GM12878 (cell line): ENCODE data around the gene COA3. TPM values are rescaled to one million over a fixed set of nuclear protein-coding genes. Genes with fewer than 3 reads are reported as not detected.

Experiments
- ATAC-seq: fragments of 200-7000 bp; cut with Tn5 transposase; 3 replicates; pipeline ENCODE4 v1.9.1; 2020; ENCODE audit warnings: mild to moderate bottlenecking, moderate library complexity
- BruUV-seq: library from RNA; stranded (reverse); fragments of 400-500 nt; replicated peaks from 2 replicates; lab custom pipeline; 2021; lab: Mats Ljungman, UMichigan
- CTCF ChIA-PET: fragments of 300-600 bp; sonication (Branson Sonifier 250); formaldehyde crosslinking; extraction: SDS; loops from one replicate; lab custom pipeline; 2021; ENCODE audit warnings: inconsistent platforms; lab: Yijun Ruan, JAX
- POLR2A ChIA-PET: fragments of 350-600 bp; formaldehyde crosslinking; extraction: SDS; loops from one replicate; lab custom pipeline; 2021; ENCODE audit warnings: inconsistent platforms; lab: Charles Lee
- RAD21 ChIA-PET: fragments of 300-600 bp; sonication (Branson Sonifier 250); formaldehyde crosslinking; loops from one replicate; lab custom pipeline; 2023; ENCODE audit warnings: antibody characterized with exemption; ENCODE audit not compliant: unreplicated experiment; lab: Charles Lee
- SMC1A ChIA-PET: fragments of 300-600 bp; sonication (Branson Sonifier 250); formaldehyde crosslinking; loops from one replicate; lab custom pipeline; 2023; ENCODE audit not compliant: unreplicated experiment, uncharacterized antibody; lab: Charles Lee
- DNase-seq: peaks from one replicate; pipeline ENCODE4 v3.0.0-alpha.2; 2011; ENCODE audit warnings: low read depth, low spot score
- FAIRE-seq: peaks from 3 replicates; lab custom pipeline; 2011; peaks lifted over from hg19 to GRCh38; lab: Jason Lieb, UNC
- H2AFZ ChIP-seq: 2 replicates; pipeline ENCODE4 v1.6.0; 2011; ENCODE audit warnings: low read depth, low read length, control low read depth; ENCODE audit not compliant: control insufficient read depth
- H3K27ac ChIP-seq: 2 replicates; pipeline ENCODE4 v1.5.1; 2011; ENCODE audit warnings: control low read depth; ENCODE audit not compliant: control insufficient read depth, insufficient read depth
- H3K27me3 ChIP-seq, 2 experiments: replicated peaks in 1 of 2; 2 replicates each; pipeline versions ENCODE4 v1.6.0 to v1.6.1; 2011; ENCODE audit warnings: low read length in 1 of 2; ENCODE audit not compliant: control insufficient read depth in 2 of 2, insufficient read depth in 2 of 2
- H3K36me3 ChIP-seq, 2 experiments: 2 replicates each; pipeline ENCODE4 v1.5.1; 2011; ENCODE audit warnings: low read length in 1 of 2; ENCODE audit not compliant: control insufficient read depth in 2 of 2, insufficient read depth in 2 of 2
- H3K4me1 ChIP-seq: 2 replicates; pipeline ENCODE4 v1.6.1; 2011; ENCODE audit warnings: mild to moderate bottlenecking, low read length, moderate library complexity, mixed read lengths; ENCODE audit not compliant: control insufficient read depth, insufficient read depth
- H3K4me2 ChIP-seq: 2 replicates; pipeline ENCODE4 v1.6.0; 2011; ENCODE audit warnings: control low read depth; ENCODE audit not compliant: control insufficient read depth, insufficient read depth
- H3K4me3 ChIP-seq: fragments of 200-600 bp; sonication (generic); 2 replicates; pipeline ENCODE4 v1.5.1; 2016
- H3K79me2 ChIP-seq: 2 replicates; pipeline ENCODE4 v1.6.0; 2011; ENCODE audit warnings: low read length; ENCODE audit not compliant: control insufficient read depth, insufficient read depth
- H3K9ac ChIP-seq: 2 replicates; pipeline ENCODE4 v1.8.0; 2011; ENCODE audit warnings: low read length, control low read depth, mixed read lengths; ENCODE audit not compliant: control insufficient read depth, insufficient read depth
- H3K9me3 ChIP-seq: replicated peaks from 3 replicates; pipeline ENCODE4 v1.5.1; 2011; ENCODE audit warnings: mild to moderate bottlenecking, low read length; ENCODE audit not compliant: control insufficient read depth, insufficient read depth
- H4K20me1 ChIP-seq: 2 replicates; pipeline ENCODE4 v1.6.0; 2011; ENCODE audit not compliant: control insufficient read depth, insufficient read depth
- BHLHE40 ChIP-seq, 2 experiments: fragments of 450-650 bp in 1 of 2; IDR thresholded peaks; 2 replicates each; pipeline ENCODE4 v1.6.1; 2011 to 2017; ENCODE audit warnings: low read depth in 2 of 2, borderline replicate concordance in 1 of 2, improper control_type of control experiment in 1 of 2, low read length in 1 of 2, mild to moderate bottlenecking in 1 of 2
- BRCA1 ChIP-seq: IDR thresholded peaks from 2 replicates; pipeline ENCODE4 v1.6.1; 2011; ENCODE audit warnings: low read depth, low read length, improper control_type of control experiment
- SIN3A ChIP-seq: IDR thresholded peaks from 2 replicates; pipeline ENCODE4 v1.6.1; 2012; ENCODE audit warnings: low read depth, low read length, improper control_type of control experiment
- SPI1 ChIP-seq: IDR thresholded peaks from 2 replicates; pipeline ENCODE4 v1.6.1; 2011; ENCODE audit warnings: low read depth, mild to moderate bottlenecking, low read length, moderate library complexity, borderline replicate concordance; ENCODE audit not compliant: insufficient read depth
- SREBF2 ChIP-seq: IDR thresholded peaks from 2 replicates; pipeline ENCODE4 v1.6.1; 2012; ENCODE audit warnings: mild to moderate bottlenecking, low read length
- SUPT20H ChIP-seq: IDR thresholded peaks from 2 replicates; pipeline ENCODE4 v1.6.1; 2011; ENCODE audit warnings: low read depth, mild to moderate bottlenecking, low read length, moderate library complexity, borderline replicate concordance; ENCODE audit not compliant: control insufficient read depth
- TCF7 ChIP-seq: IDR thresholded peaks from 2 replicates; pipeline ENCODE4 v1.6.1; 2014; ENCODE audit warnings: antibody characterized with exemption, borderline replicate concordance
- WGBS: methylation state at CpG from one replicate; pipeline ENCODE4 v1.1.6; 2016; ENCODE audit warnings: low lambda C conversion rate; ENCODE audit not compliant: insufficient replicate concordance, insufficient coverage; ENCODE audit errors: missing lambda C conversion rate; 5-methylcytosine and 5-hydroxymethylcytosine counted together
- in situ Hi-C: fragments of 300-500 bp; cut with MboI; formaldehyde crosslinking; loops from 9 replicates; pipeline ENCODE4 v1.14.3; 2018; ENCODE audit warnings: mixed read lengths
- intact Hi-C: fragments of 100-400 bp; cut with micrococcal nuclease; formaldehyde crosslinking; loops from one replicate; pipeline ENCODE4 v1.14.2; 2022; ENCODE audit not compliant: unreplicated experiment
- polyA plus RNA-seq, 11 experiments: library from polyadenylated mRNA; depleted of rRNA in 4 of 11; unstranded in 6 of 11; stranded (reverse) in 5 of 11; fragments of >200 nt; fragmentation: Nextera tagmentation in 4 of 11; fragmentation: Illumina TruSeq in 1 of 11; extraction: Ambion mirVana in 4 of 11; extraction: Trizol in 1 of 11; gene quantifications; 1 replicate in 1 of 11; 2 replicates in 10 of 11; pipeline versions ENCODE4 v1.2.1 to v1.2.3, GENCODE V29; 2011 to 2016; ENCODE audit warnings: inconsistent platforms in 2 of 11, missing spikeins in 2 of 11, low read depth in 1 of 11
- total RNA-seq, 4 experiments: library from RNA; depleted of rRNA in 3 of 4; stranded (reverse); fragments of >200 nt in 3 of 4; fragmentation: Illumina TruSeq in 1 of 4; extraction: Trizol in 1 of 4; gene quantifications; 2 replicates each; pipeline versions ENCODE4 v1.2.1 to v1.2.3, GENCODE V29; 2013 to 2021
- TF ChIP-seq, protein P1 (sequence below): fragments of 450-650 bp; IDR thresholded peaks from 2 replicates; pipeline ENCODE4 v1.6.1; 2017; ENCODE audit warnings: borderline replicate concordance

Gene COA3
- total and polyA plus RNA-seq, 10 of the 15 experiments (the other 5 are each of a cell fraction or from before 2014, with no cell fraction given), result 45.2 to 161 (median 64.6) TPM

DNA sequence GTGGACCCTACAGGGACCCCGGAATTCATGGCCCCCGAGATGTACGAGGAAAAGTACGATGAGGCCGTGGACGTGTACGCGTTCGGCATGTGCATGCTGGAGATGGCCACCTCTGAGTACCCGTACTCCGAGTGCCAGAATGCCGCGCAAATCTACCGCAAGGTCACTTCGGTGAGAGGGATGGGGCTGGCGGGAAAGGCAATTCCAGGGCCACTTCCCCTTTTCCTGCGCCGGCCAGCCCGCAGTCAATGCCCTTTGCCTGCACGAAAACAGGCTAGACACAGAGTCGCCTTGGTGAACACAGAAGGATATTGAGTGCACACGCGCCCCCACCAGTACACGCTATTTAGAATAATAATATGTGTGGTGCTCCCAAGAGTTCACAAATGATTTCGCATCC is 14.1 kb downstream of the COA3 start:
- H3K4me2 ChIP-seq, result 0 out of 2 replicates have a peak overlapping the region, but pooled peaks have one; percentile 9
- no peak overlapping the region for H3K27ac ChIP-seq
- ChIA-PET POLR2A (interaction anchor here (0.5 kb wide), 1 partner anchor 193 kb away, joined by 4 read pairs; no protein-coding TSS in a partner anchor), RAD21 (no interaction called here), SMC1A (no interaction called here), CTCF (no interaction called here)
- H3K4me3 ChIP-seq, result no peak overlapping the region
- DNase-seq (no peak), ATAC-seq (no peak), FAIRE-seq (no peak)
- H4K20me1 ChIP-seq, result no peaks in the 10 kb centered on the region; the same call in 1 of the 2 replicates
- no TSS peak for BruUV-seq
- H3K79me2 ChIP-seq, result no peaks in the 10 kb centered on the region
- TF ChIP-seq BRCA1, result no peak
- TF ChIP-seq TCF7, result no peak
- TF ChIP-seq, protein P1, sequence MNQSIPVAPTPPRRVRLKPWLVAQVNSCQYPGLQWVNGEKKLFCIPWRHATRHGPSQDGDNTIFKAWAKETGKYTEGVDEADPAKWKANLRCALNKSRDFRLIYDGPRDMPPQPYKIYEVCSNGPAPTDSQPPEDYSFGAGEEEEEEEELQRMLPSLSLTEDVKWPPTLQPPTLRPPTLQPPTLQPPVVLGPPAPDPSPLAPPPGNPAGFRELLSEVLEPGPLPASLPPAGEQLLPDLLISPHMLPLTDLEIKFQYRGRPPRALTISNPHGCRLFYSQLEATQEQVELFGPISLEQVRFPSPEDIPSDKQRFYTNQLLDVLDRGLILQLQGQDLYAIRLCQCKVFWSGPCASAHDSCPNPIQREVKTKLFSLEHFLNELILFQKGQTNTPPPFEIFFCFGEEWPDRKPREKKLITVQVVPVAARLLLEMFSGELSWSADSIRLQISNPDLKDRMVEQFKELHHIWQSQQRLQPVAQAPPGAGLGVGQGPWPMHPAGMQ, result no peak
- 0 out of 2 replicates have a peak, but pooled peaks have one; percentile 23 for TF ChIP-seq SPI1
- peaks cover 7 to 21% of the 10 kb centered on the region in 2 experiments for H3K27me3 ChIP-seq
- 50% methylated on average over 25 of the region's 25 CpGs for WGBS
- no peaks in the 10 kb centered on the region for H3K4me1 ChIP-seq
- no peak overlapping the region for H3K9ac ChIP-seq
- no peak overlapping the region for H2AFZ ChIP-seq
- no peaks in the 10 kb centered on the region; the same call in 2 of the 3 replicates for H3K9me3 ChIP-seq
- intact Hi-C loops (no loop called here), in situ Hi-C loops (no loop called here)
- H3K36me3 ChIP-seq, result no peaks in the 10 kb centered on the region; a peak in 1 of 4 replicates

DNA sequence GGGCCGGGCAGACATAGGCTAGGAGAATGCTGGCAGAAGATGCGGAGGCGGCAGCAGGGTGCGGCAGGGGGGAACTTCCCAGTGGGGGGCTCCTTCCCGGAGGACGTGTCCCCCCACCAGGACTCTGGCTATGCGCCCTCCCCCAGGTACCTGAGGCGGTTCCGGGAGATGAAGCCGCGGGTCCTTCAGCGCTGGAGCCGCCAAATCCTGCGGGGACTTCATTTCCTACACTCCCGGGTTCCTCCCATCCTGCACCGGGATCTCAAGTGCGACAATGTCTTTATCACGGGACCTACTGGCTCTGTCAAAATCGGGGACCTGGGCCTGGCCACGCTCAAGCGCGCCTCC is 14.7 kb downstream of the COA3 start:
- no peak for DNase-seq
- intact Hi-C loops, result no loop called here
- Histone ChIP-seq H3K4me3 (no peak overlapping the region), H3K27ac (no peak overlapping the region), H3K9me3 (no peaks in the 10 kb centered on the region; the same call in 2 of the 3 replicates), H3K27me3 (peaks cover 7 to 21% of the 10 kb centered on the region in 2 experiments)
- RAD21 ChIA-PET, result no interaction called here
- ATAC-seq, result no peak
- FAIRE-seq, result no peak
- TF ChIP-seq SIN3A (no peak), SUPT20H (no peak), SREBF2 (no peak), BHLHE40 (IDR thresholded peaks at IDR 0.05; ENCODE audit: borderline replicate concordance in 1 of 2, low read depth in 2 of 2, low read length in 1 of 2) (no peak)
- TF ChIP-seq, all 136 proteins: peak for 0
- Histone ChIP-seq H3K79me2 (no peaks in the 10 kb centered on the region), H3K9ac (no peak overlapping the region), H4K20me1 (no peaks in the 10 kb centered on the region; the same call in 1 of the 2 replicates), H3K36me3 (peaks cover 0 to 5% of the 10 kb centered on the region in 2 experiments; a peak in 2 of 4 replicates), H2AFZ (no peak overlapping the region), H3K4me1 (no peaks in the 10 kb centered on the region), H3K4me2 (no peak overlapping the region)
- WGBS, result 46% methylated on average over 21 of the region's 22 CpGs
- in situ Hi-C loops, result no loop called here
- ChIA-PET CTCF (no interaction called here), SMC1A (no interaction called here), POLR2A (interaction anchor here (0.5 kb wide), 1 partner anchor 349 kb away, joined by 3 read pairs; no protein-coding TSS in a partner anchor)
- no TSS peak for BruUV-seq
